Measurements from ENCODE around the gene SEPTIN10.

DNA sequence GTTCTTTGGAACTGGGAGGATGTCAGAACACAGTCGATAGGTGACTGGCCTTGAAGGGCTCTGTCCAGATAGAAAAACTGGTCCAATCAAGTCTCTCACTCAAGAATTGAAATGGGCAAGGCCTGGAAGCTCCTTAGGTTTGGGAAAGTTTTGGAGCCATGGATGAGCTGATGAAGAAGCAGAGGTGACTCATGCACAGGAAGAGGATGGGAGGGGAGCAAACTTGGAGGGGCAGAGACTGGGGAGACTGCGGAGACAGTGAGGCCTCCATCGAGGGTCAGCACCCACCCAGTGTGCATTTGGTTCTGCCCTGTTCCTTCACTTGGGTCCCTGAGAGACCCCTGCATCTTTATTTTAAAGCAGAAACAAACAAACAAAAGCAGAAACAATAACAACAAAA, 41.5 kb upstream of the SEPTIN10 start:
- no peak for TF ChIP-seq EZH2 (IDR thresholded peaks at IDR 0.05; ENCODE audit: borderline replicate concordance, low read length)
- TF ChIP-seq, protein P1, sequence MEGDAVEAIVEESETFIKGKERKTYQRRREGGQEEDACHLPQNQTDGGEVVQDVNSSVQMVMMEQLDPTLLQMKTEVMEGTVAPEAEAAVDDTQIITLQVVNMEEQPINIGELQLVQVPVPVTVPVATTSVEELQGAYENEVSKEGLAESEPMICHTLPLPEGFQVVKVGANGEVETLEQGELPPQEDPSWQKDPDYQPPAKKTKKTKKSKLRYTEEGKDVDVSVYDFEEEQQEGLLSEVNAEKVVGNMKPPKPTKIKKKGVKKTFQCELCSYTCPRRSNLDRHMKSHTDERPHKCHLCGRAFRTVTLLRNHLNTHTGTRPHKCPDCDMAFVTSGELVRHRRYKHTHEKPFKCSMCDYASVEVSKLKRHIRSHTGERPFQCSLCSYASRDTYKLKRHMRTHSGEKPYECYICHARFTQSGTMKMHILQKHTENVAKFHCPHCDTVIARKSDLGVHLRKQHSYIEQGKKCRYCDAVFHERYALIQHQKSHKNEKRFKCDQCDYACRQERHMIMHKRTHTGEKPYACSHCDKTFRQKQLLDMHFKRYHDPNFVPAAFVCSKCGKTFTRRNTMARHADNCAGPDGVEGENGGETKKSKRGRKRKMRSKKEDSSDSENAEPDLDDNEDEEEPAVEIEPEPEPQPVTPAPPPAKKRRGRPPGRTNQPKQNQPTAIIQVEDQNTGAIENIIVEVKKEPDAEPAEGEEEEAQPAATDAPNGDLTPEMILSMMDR (conservative IDR thresholded peaks at IDR 0.05 in 1 of 2, IDR thresholded peaks at IDR 0.05 in 1 of 2; ENCODE audit: extremely low read depth in 1 of 2, insufficient read depth in 1 of 2, low read depth in 1 of 2, low read length in 2 of 2): no peak

Data from mammary epithelial cell (primary cell).